NCI-H2196 (cell line): ENCODE results near the gene CEP112.

ENCODE experiments used
- DNase-seq: peaks from one replicate; lab custom pipeline; 2025; ENCODE audit not compliant: unreplicated experiment; lab: John Stamatoyannopoulos, UW

Gene CEP112

DNA sequence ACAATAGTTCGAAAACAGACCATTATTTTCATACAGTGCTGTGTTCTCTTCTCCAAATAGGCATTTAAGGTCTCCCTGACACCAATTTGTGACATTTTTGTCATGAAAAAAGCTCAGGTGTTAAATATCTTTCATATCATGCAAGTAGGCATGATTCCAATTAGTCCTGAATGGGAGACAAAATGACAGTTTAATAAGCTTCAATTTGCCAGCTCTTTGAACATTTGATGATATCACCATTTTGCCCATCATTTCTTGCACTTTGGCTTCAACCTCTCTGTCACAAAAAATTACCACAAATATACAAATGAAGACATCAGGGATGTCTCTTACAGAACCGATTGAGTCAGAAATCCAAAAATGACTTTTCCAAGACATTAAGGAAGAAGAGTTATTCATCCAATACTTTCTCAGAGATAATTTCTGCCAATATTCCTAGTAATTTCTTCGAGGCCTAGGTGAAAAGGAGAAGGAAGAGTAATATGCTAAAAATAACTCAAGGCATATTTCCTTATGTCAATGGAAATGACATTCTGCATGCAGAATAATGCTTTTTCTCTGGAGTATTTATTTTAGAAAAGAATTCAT, 298.1 kb downstream of the CEP112 start:
- DNase-seq: no peak

- no peak for DNase-seq
These were observed 299.0 kb downstream of the CEP112 start for GRCh38 chr17:65892912-65893377.

DNA sequence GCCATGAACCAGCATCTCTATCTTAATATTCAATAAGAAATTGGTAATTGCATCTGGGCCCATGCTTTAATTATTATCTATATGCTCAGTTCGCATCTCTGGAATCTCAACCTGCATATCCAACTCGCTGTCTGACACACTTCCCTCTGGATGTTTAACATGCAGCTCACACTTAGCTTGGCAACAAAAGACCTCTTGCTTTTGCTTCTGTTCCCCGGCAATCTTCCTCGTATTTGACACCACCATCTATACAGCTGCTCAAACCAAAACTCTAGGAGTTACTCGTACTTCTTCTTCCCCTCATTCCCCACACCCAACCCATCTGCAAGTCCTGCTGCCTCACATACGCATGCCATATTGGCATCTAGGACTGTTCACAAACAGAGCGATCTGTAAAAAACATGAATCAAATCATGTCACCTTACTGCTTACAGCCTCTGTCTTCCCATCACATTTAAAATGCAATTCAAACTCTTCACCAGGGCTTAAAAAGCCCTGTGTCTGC, 300.6 kb downstream of the CEP112 start:
- DNase-seq: no peak

- no peak for DNase-seq
These were observed 303.3 kb downstream of the CEP112 start for GRCh38 chr17:65888649-65889048.

GRCh38 chr17:65886315-65887245, 305.4 kb downstream of the CEP112 start:
- no peak for DNase-seq

GRCh38 chr17:65885541-65886312, 306.2 kb downstream of the CEP112 start:
- DNase-seq: no peak

DNA sequence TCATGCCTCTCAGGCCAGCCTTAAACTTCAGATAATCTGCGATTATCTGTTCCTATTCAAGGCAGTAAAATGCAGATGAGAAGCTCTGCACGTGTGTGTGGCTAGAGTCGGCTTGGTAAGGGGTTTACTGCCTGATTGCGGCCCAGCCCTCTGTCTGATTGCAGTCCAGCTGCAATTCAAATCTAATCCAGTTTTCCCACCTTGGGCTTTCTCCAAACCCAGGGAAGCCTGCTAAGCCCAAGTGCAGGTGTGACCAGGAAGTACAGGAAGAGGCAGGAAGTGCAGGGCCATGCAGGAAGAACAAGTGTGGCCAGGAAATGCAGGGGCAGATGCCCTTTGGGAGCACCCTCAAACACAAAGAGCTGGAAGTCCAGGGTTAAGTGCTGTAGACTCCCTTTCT, 314.9 kb downstream of the CEP112 start:
- no peak for DNase-seq

- no peak for DNase-seq
These were observed 323.1 kb downstream of the CEP112 start for GRCh38 chr17:65868881-65869280.

DNA sequence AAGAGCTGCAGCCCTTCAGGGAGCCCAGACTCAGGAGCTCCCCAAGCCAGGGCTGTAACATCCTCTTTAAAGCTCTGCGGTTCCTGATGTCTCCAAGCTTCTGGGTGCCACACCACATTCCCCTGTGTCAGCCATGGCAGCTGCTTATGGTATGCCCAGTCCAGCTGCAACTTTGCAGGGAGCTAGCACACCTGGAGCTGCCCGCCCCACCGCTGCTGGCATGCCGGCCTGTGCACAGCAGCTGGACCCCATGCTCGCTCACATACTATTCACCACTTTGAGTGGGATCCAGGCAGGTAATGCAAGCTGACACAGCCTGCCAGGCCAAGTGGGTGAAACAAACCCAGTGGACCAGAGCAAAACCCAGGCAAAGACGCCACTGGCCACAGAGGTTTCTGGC, 324.9 kb downstream of the CEP112 start:
- no peak for DNase-seq

GRCh38 chr17:65865715-65866425, 326.1 kb downstream of the CEP112 start:
- no peak for DNase-seq

- no peak for DNase-seq
These were observed 327.5 kb downstream of the CEP112 start for GRCh38 chr17:65864394-65864793.

DNA sequence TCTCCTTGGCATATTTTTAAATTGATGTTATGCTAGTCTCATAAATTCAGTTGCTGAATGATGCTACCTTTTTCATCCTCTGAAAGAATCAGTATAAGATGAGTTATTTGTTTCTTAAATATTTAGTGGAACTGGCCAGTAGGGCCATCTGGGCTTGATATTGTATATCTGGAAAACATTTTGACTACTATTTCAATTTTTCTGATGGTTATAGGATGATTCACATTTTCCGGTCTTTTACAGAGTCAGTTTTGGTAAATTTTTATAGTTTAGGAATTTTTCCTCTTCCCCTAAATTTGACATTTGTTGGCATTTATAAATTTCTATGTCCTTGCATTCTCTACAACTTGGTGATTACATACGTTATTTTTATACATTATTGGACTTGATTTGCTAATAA, 334.2 kb downstream of the CEP112 start:
- DNase-seq: no peak

DNA sequence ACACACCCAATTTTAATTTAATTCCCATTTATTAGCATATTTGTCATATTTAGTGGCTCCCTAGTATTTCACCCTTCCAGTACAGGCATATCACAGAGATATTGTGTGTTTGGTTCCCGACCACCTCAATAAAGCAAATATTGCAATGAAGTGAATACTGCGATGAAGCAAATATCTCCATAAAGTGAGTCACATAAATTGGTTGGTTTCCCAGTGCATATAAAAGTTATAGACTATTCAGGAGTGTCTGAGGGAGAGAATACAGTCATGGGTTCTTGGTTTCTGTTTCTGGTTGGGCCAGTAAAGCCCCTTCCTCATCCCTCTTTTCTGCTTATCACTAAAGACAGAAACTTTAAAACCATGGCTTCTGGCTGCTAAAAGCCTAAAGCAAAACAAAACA, 335.1 kb downstream of the CEP112 start:
- DNase-seq: no peak

DNA sequence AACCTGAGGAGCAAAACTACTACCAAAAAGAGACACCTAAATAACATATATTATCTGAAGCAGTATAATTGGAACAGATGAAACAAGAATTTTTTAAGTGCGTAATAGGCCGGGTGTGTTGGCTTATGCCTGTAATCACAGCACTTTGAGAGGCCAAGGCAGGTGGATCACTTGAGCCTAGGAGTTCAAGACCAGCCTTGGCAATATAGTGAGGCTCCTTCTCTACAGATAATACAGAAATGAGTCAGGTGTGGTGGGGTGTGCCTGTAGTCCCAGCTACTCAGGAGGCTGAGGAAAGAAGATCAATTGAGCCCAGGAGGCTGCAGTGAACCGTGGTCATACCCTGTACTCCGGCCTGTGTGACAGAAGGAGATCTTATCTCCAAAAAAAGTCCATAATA, 336.3 kb downstream of the CEP112 start:
- DNase-seq: no peak

DNA sequence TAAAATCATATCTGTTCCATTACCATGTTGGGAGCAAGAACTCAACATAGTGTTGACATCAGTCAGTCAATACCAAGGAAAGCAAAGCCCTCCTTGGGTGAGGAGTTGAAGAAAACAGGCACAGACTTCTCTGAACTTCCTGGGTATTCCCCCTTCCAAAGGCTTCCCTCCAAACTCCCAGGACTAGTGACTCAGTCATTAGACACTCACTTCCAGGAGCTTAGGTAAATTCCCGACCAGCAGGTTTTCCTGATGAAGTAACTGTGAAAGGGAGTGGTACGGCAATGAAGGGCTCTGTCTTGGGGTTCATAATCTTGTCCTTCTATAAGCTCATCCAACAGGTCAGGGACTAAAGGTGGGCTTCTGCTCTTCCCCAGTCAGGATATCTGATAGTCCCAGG, 336.7 kb downstream of the CEP112 start:
- DNase-seq: no peak

GRCh38 chr17:65853816-65854215, 338.1 kb downstream of the CEP112 start:
- DNase-seq: no peak

DNA sequence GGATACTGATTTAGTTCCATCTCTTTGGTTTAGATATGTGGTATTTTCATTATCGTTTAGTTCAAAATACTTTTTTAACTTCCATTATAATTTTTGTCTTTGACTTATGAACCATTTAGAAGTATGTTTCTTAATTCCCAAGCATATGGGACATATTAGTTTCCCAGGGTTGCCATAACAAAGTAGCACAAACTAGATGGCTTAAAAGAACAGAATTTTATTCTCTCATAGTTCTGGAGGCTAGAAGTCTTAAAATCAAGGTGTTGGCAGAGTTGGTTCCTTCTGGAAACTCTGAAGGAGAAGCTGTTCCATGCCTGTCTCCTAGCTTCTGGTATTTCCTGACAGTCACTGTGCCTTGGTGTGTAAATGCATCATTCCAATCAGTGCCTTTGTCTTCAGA, 339.0 kb downstream of the CEP112 start:
- DNase-seq: no peak

DNA sequence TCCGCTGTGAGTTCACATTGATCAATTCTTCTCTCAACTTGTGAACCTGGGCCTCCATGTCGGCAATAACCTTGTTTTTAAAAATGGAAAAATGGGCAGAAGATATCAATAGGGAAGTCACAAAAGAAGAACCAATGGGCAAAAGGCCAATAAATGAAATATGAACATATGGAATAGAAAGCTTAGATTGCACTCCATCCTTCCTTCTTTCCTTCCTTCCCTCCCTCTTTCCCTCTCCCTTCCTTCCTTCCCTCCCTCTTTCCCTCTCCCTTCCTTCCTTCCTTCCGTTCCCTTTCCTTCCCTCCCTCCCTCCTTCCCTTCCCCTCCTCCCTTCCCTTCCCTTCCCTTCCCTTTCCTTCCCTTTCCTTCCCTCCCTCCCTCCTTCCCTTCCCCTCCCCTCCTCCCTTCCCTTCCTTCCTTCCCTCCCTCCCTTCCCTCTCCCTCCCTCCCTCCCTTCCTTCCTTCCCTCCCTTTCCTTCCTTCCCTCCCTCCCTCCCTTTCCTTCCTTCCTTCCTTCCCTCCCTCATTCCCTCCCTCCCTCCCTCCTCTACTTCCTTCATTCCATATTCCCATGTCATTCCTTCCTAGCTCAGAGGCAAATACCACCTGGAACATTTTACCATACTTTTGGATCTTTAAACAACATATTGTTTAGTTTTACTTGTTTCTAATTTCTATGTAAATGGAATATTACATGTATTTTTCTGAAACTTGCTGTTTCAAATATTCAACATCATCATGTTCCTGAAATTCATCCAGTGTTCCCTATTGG, 339.8 kb downstream of the CEP112 start:
- no peak for DNase-seq

DNA sequence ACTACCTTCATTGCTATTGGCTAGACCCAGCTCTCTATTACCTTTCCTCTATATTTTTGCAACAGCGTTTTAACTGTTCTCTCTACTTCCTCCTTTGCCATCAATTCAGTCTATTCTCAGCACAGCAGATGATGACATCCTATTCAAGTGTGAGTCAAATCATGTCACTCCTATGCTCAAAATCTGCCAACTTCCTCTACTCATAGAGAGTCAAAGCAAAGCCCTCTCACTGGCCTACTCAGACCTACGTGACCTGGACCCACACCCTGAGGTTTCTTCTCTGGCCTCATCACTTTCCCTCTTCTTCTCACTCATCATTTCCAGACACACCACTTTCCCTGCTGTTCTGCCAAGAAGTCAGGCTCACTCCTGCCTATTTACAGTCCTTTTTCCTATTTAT, 341.4 kb downstream of the CEP112 start:
- DNase-seq: no peak

DNA sequence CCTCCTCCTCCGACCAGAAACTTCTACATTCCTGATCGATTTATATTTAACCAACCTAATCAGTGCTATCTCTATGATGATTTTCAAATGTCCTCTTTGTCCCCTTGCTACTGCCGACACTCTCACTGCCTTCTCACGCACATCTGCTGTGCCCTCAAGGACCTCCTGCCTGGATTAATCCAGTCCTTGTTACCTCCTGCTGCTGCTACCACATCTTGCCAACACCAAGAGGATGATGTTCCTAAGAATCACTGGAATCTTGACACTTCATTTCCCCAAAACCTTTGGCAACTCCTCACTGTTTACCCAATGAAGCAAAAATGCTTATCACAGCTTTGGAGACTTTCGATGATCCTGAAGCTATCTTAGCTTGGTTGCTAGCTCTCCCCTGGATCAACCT, 343.2 kb downstream of the CEP112 start:
- DNase-seq: no peak
